Measurements from ENCODE around the gene PRKCE. TPM values are rescaled to one million over a fixed set of nuclear protein-coding genes. Genes with fewer than 3 reads are reported as not detected.
A peak's percentile ranks its signal among the peaks of the same experiment; 100 is the strongest.

PRKCE gene
- total RNA-seq, 1 donor from 2014 or later = 12.0 TPM

GRCh38 chr2:45826884-45827635 lies 175.6 kb downstream of the PRKCE start:
- H3K27ac Mint-ChIP-seq (ENCODE audit: unreplicated experiment) = peak overlapping the region; percentile 14
- H3K4me1 Mint-ChIP-seq (ENCODE audit: low read depth) = peaks cover 29% of the 10 kb centered on the region
- H3K36me3 Mint-ChIP-seq (ENCODE audit: low read depth) = peaks cover 12% of the 10 kb centered on the region
- TF ChIP-seq, protein P1, sequence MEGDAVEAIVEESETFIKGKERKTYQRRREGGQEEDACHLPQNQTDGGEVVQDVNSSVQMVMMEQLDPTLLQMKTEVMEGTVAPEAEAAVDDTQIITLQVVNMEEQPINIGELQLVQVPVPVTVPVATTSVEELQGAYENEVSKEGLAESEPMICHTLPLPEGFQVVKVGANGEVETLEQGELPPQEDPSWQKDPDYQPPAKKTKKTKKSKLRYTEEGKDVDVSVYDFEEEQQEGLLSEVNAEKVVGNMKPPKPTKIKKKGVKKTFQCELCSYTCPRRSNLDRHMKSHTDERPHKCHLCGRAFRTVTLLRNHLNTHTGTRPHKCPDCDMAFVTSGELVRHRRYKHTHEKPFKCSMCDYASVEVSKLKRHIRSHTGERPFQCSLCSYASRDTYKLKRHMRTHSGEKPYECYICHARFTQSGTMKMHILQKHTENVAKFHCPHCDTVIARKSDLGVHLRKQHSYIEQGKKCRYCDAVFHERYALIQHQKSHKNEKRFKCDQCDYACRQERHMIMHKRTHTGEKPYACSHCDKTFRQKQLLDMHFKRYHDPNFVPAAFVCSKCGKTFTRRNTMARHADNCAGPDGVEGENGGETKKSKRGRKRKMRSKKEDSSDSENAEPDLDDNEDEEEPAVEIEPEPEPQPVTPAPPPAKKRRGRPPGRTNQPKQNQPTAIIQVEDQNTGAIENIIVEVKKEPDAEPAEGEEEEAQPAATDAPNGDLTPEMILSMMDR (IDR thresholded peaks at IDR 0.05) = no peak
- no peaks in the 10 kb centered on the region for H3K27me3 Mint-ChIP-seq (ENCODE audit: low read depth)
- H3K4me3 Mint-ChIP-seq (ENCODE audit: unreplicated experiment) = no peak overlapping the region
- peaks cover 20% of the 10 kb centered on the region for H3K9me3 Mint-ChIP-seq (ENCODE audit: low read depth)
- no peak for DNase-seq (ENCODE audit: low spot score)

- no peak for DNase-seq (ENCODE audit: low spot score)
- Mint-ChIP-seq H3K4me1 (ENCODE audit: low read depth) (peaks cover 8% of the 10 kb centered on the region), H3K36me3 (ENCODE audit: low read depth) (peaks cover 12% of the 10 kb centered on the region), H3K27ac (ENCODE audit: unreplicated experiment) (no peak overlapping the region), H3K9me3 (ENCODE audit: low read depth) (peaks cover 20% of the 10 kb centered on the region), H3K27me3 (ENCODE audit: low read depth) (no peaks in the 10 kb centered on the region), H3K4me3 (ENCODE audit: unreplicated experiment) (no peak overlapping the region)
- TF ChIP-seq, protein P1 (IDR thresholded peaks at IDR 0.05) = no peak
Measured at GRCh38 chr2:45830322-45830721, 178.8 kb downstream of the PRKCE start.

GRCh38 chr2:45833301-45833967 lies 182.0 kb downstream of the PRKCE start:
- TF ChIP-seq, protein P1 (IDR thresholded peaks at IDR 0.05) = no peak
- no peaks in the 10 kb centered on the region for H3K27me3 Mint-ChIP-seq (ENCODE audit: low read depth)

DNA sequence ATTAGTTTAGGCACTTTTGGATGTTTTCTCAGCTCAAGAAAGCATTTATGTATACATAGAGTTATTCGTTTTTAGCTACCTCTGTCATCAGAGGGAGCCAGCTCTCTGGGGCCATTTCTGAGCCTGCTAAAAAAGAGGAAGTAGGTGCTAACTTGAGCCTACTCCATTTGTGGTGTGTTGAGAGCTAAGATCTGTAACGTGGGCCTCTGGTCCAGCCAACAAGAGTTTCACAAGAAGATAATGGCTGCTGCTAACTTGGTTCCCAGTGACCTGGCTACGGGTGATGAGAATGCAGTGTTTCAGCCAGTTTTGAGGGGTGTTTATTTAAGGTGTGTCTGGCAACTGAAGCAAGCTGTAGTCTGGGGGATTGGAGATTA lies 182.5 kb downstream of the PRKCE start:
- Mint-ChIP-seq H3K27ac (ENCODE audit: unreplicated experiment) (no peak overlapping the region), H3K36me3 (ENCODE audit: low read depth) (peaks cover 12% of the 10 kb centered on the region), H3K27me3 (ENCODE audit: low read depth) (no peaks in the 10 kb centered on the region), H3K4me3 (ENCODE audit: unreplicated experiment) (no peak overlapping the region), H3K9me3 (ENCODE audit: low read depth) (peaks cover 20% of the 10 kb centered on the region), H3K4me1 (ENCODE audit: low read depth) (no peaks in the 10 kb centered on the region)
- no peak for DNase-seq (ENCODE audit: low spot score)
- TF ChIP-seq, protein P1 (IDR thresholded peaks at IDR 0.05) = no peak

More at GRCh38 chr2:45833301-45833967, 182.0 kb downstream of the PRKCE start:
- Mint-ChIP-seq H3K4me1 (ENCODE audit: low read depth) (no peaks in the 10 kb centered on the region), H3K36me3 (ENCODE audit: low read depth) (peaks cover 12% of the 10 kb centered on the region), H3K4me3 (ENCODE audit: unreplicated experiment) (no peak overlapping the region), H3K9me3 (ENCODE audit: low read depth) (peaks cover 20% of the 10 kb centered on the region), H3K27ac (ENCODE audit: unreplicated experiment) (no peak overlapping the region)
- no peak for DNase-seq (ENCODE audit: low spot score)

- no peak for DNase-seq (ENCODE audit: low spot score)
- H3K36me3 Mint-ChIP-seq (ENCODE audit: low read depth) = peaks cover 11% of the 10 kb centered on the region
- H3K9me3 Mint-ChIP-seq (ENCODE audit: low read depth) = peaks cover 17% of the 10 kb centered on the region
- H3K27ac Mint-ChIP-seq (ENCODE audit: unreplicated experiment) = no peak overlapping the region
- no peak overlapping the region for H3K4me3 Mint-ChIP-seq (ENCODE audit: unreplicated experiment)
- H3K27me3 Mint-ChIP-seq (ENCODE audit: low read depth) = no peaks in the 10 kb centered on the region
- peaks cover 3% of the 10 kb centered on the region for H3K4me1 Mint-ChIP-seq (ENCODE audit: low read depth)
- TF ChIP-seq, protein P1 (IDR thresholded peaks at IDR 0.05) = no peak
Measured at GRCh38 chr2:45834372-45834771, 182.9 kb downstream of the PRKCE start.
